ENCODE measurements around the gene ADAMTSL1. TPM values are rescaled to one million over a fixed set of nuclear protein-coding genes. Genes with fewer than 3 reads are reported as not detected.

Gene ADAMTSL1
- total and polyA plus RNA-seq, 2 experiments from 2014 or later = 2.3 to 5.0 TPM

DNA sequence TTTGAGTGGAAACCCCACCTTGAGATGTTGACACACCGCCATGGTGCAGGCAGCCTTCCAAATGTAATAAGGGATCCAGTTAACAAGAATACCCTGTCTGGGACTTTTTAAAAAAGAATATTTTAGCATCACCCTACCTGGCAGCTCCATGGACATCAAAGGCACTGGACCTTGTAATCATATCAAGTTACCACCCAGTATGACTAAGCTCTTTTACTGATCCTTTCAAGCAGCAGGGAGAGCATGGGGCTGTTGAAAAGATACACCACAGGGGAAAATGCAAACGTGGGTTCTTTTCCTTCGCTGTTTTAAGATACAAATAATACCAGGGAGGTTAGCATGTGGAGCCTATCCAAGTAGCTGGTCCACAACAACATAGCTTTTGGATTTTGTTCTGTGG, 347.8 kb downstream of the ADAMTSL1 start:
- no peak overlapping the region for H3K27ac ChIP-seq (ENCODE audit: low read depth)
- H2AFZ ChIP-seq = peak overlapping the region; percentile 0; the same call in 1 of the 2 replicates
- Mint-ChIP-seq H3K9me3 (0 out of 3 replicates have a peak, but pooled peaks cover 3% of the 10 kb centered on the region), H3K36me3 (ENCODE audit: low read depth) (no peaks in the 10 kb centered on the region; the same call in 2 of the 3 replicates), H3K27me3 (ENCODE audit: insufficient read depth, low read depth, poor library complexity) (peaks cover 3% of the 10 kb centered on the region), H3K27ac (peak overlapping the region; percentile 26), H3K4me3 (no peak overlapping the region), H3K4me1 (peaks cover 24% of the 10 kb centered on the region)
- H3K4me3 ChIP-seq = no peak overlapping the region
- DNase-seq (ENCODE audit: low spot score) (peak; percentile 24), ATAC-seq (peak; percentile 70)
- no peaks in the 10 kb centered on the region for H3K79me2 ChIP-seq (replicated peaks; ENCODE audit: insufficient read depth)
- no peaks in the 10 kb centered on the region for H3F3A ChIP-seq (replicated peaks; ENCODE audit: low read depth)
- no peaks in the 10 kb centered on the region for H4K20me1 ChIP-seq (replicated peaks; ENCODE audit: insufficient read depth)
- TF ChIP-seq, protein P1, sequence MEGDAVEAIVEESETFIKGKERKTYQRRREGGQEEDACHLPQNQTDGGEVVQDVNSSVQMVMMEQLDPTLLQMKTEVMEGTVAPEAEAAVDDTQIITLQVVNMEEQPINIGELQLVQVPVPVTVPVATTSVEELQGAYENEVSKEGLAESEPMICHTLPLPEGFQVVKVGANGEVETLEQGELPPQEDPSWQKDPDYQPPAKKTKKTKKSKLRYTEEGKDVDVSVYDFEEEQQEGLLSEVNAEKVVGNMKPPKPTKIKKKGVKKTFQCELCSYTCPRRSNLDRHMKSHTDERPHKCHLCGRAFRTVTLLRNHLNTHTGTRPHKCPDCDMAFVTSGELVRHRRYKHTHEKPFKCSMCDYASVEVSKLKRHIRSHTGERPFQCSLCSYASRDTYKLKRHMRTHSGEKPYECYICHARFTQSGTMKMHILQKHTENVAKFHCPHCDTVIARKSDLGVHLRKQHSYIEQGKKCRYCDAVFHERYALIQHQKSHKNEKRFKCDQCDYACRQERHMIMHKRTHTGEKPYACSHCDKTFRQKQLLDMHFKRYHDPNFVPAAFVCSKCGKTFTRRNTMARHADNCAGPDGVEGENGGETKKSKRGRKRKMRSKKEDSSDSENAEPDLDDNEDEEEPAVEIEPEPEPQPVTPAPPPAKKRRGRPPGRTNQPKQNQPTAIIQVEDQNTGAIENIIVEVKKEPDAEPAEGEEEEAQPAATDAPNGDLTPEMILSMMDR (conservative IDR thresholded peaks at IDR 0.05; ENCODE audit: low read depth in 2 of 2) = no peak
- TF ChIP-seq ZNF331 (CRISPR knock-in tag; IDR thresholded peaks at IDR 0.05; ENCODE audit: low read depth) = no peak
- TF ChIP-seq, protein P2, sequence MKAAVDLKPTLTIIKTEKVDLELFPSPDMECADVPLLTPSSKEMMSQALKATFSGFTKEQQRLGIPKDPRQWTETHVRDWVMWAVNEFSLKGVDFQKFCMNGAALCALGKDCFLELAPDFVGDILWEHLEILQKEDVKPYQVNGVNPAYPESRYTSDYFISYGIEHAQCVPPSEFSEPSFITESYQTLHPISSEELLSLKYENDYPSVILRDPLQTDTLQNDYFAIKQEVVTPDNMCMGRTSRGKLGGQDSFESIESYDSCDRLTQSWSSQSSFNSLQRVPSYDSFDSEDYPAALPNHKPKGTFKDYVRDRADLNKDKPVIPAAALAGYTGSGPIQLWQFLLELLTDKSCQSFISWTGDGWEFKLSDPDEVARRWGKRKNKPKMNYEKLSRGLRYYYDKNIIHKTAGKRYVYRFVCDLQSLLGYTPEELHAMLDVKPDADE (IDR thresholded peaks at IDR 0.05) = no peak
- no peaks in the 10 kb centered on the region for H3K27me3 ChIP-seq (ENCODE audit: insufficient read depth)
- H3K4me1 ChIP-seq (ENCODE audit: insufficient read depth) = peaks cover 3% of the 10 kb centered on the region
- H3K36me3 ChIP-seq (ENCODE audit: insufficient read depth) = no peaks in the 10 kb centered on the region
- H3K9me2 ChIP-seq (ENCODE audit: insufficient read depth) = peaks cover 8% of the 10 kb centered on the region; the same call in 1 of the 2 replicates
- H3K4me2 ChIP-seq = no peak overlapping the region

DNA sequence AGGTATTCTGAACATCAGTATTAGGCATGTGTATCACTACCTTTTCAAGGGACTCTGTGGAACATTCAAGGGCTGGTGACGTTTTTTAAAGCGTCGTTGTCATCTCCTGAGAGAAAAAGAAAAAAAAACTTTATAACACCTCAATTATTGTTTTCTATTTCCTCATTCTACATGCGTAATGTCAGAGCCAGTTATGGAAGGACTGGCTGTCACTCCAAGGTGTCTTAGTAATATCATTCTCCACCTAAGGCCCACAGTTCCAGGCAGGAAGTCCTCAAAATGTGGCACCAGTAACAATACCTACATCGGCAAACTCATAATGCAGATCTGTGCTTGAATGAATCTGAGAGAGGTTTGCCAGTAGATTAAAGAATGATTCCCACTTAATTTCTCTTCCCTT, 348.9 kb downstream of the ADAMTSL1 start:
- Mint-ChIP-seq H3K36me3 (ENCODE audit: low read depth) (no peaks in the 10 kb centered on the region; the same call in 2 of the 3 replicates), H3K4me1 (peaks cover 24% of the 10 kb centered on the region), H3K27me3 (ENCODE audit: insufficient read depth, low read depth, poor library complexity) (peaks cover 3% of the 10 kb centered on the region), H3K4me3 (no peak overlapping the region), H3K9me3 (0 out of 3 replicates have a peak, but pooled peaks cover 3% of the 10 kb centered on the region), H3K27ac (no peak overlapping the region)
- no peak for ATAC-seq
- H4K20me1 ChIP-seq (replicated peaks; ENCODE audit: insufficient read depth) = no peaks in the 10 kb centered on the region
- peaks cover 8% of the 10 kb centered on the region; the same call in 1 of the 2 replicates for H3K9me2 ChIP-seq (ENCODE audit: insufficient read depth)
- DNase-seq (ENCODE audit: low spot score) = no peak
- H3K4me3 ChIP-seq = no peak overlapping the region
- H3K27me3 ChIP-seq (ENCODE audit: insufficient read depth) = no peaks in the 10 kb centered on the region
- H3K79me2 ChIP-seq (replicated peaks; ENCODE audit: insufficient read depth) = no peaks in the 10 kb centered on the region
- no peak overlapping the region for H3K4me2 ChIP-seq
- peaks cover 3% of the 10 kb centered on the region for H3K4me1 ChIP-seq (ENCODE audit: insufficient read depth)
- no peaks in the 10 kb centered on the region for H3K36me3 ChIP-seq (ENCODE audit: insufficient read depth)
- H3F3A ChIP-seq (replicated peaks; ENCODE audit: low read depth) = no peaks in the 10 kb centered on the region
- no peak overlapping the region for H2AFZ ChIP-seq
- no peak overlapping the region for H3K27ac ChIP-seq (ENCODE audit: low read depth)
- TF ChIP-seq ZNF331 (CRISPR knock-in tag; IDR thresholded peaks at IDR 0.05; ENCODE audit: low read depth) (no peak), POLR2AphosphoS5 (IDR thresholded peaks at IDR 0.05; ENCODE audit: low read depth) (no peak), EZH2 (IDR thresholded peaks at IDR 0.05; ENCODE audit: low read depth, unreplicated experiment) (no peak), EZH2phosphoT487 (IDR thresholded peaks at IDR 0.05; ENCODE audit: unreplicated experiment) (no peak), NANOG (IDR thresholded peaks at IDR 0.05; ENCODE audit: borderline replicate concordance) (no peak), STAT1 (IDR thresholded peaks at IDR 0.05; ENCODE audit: unreplicated experiment) (no peak), CREB1 (CRISPR knock-in tag; IDR thresholded peaks at IDR 0.05; ENCODE audit: low read depth) (no peak)
- TF ChIP-seq, protein P3, sequence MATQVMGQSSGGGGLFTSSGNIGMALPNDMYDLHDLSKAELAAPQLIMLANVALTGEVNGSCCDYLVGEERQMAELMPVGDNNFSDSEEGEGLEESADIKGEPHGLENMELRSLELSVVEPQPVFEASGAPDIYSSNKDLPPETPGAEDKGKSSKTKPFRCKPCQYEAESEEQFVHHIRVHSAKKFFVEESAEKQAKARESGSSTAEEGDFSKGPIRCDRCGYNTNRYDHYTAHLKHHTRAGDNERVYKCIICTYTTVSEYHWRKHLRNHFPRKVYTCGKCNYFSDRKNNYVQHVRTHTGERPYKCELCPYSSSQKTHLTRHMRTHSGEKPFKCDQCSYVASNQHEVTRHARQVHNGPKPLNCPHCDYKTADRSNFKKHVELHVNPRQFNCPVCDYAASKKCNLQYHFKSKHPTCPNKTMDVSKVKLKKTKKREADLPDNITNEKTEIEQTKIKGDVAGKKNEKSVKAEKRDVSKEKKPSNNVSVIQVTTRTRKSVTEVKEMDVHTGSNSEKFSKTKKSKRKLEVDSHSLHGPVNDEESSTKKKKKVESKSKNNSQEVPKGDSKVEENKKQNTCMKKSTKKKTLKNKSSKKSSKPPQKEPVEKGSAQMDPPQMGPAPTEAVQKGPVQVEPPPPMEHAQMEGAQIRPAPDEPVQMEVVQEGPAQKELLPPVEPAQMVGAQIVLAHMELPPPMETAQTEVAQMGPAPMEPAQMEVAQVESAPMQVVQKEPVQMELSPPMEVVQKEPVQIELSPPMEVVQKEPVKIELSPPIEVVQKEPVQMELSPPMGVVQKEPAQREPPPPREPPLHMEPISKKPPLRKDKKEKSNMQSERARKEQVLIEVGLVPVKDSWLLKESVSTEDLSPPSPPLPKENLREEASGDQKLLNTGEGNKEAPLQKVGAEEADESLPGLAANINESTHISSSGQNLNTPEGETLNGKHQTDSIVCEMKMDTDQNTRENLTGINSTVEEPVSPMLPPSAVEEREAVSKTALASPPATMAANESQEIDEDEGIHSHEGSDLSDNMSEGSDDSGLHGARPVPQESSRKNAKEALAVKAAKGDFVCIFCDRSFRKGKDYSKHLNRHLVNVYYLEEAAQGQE (IDR thresholded peaks at IDR 0.05; ENCODE audit: unreplicated experiment) = no peak
